RWPE1 (cell line): ENCODE measurements around the gene RPL10A.
"Not testable (repeated sequence)": the region's sequence is repeated elsewhere in the genome, so short reads cannot be mapped to it uniquely, and the experiment has no call there.

ENCODE experiments used
- CTCF ChIA-PET: fragments of 350-600 bp; sonication (Branson Sonifier 250); formaldehyde crosslinking; extraction: SDS; loops from one replicate; lab custom pipeline; 2021; lab: Yijun Ruan, JAX
- POLR2A ChIA-PET: fragments of 400-600 bp; formaldehyde crosslinking; extraction: SDS; loops from one replicate; lab custom pipeline; 2020; ENCODE audit warnings: antibody characterized with exemption; ENCODE audit not compliant: low non-redundant PET; lab: Yijun Ruan, JAX
- DNase-seq: peaks from one replicate; pipeline ENCODE4 v3.0.0; 2012; ENCODE audit warnings: low spot score
- H3K27ac ChIP-seq: fragments of 450-650 bp; 2 replicates; pipeline ENCODE4 v1.5.1; 2017
- CTCF ChIP-seq: fragments of 450-650 bp; conservative IDR thresholded peaks from 2 replicates; pipeline ENCODE4 v1.5.1; 2017; ENCODE audit warnings: low read depth, mild to moderate bottlenecking

The RPL10A gene

GRCh38 chr6:35514587-35514986, 46.4 kb downstream of the RPL10A start:
- TF ChIP-seq CTCF, result no peak
- ChIA-PET CTCF (no interaction called here), POLR2A (no interaction called here)
- H3K27ac ChIP-seq, result no peak overlapping the region
- DNase-seq, result no peak

- DNase-seq, H3K27ac ChIP-seq, POLR2A ChIA-PET: not testable (repeated sequence)
- CTCF ChIA-PET, result interaction anchor here (0.6 kb wide), 1 partner anchor 545 kb away, joined by 3 read pairs; no protein-coding TSS in a partner anchor
Measured at GRCh38 chr6:35515939-35516338, 47.7 kb downstream of the RPL10A start.

GRCh38 chr6:35516712-35517111, 48.5 kb downstream of the RPL10A start:
- no peak overlapping the region for H3K27ac ChIP-seq
- no peak for DNase-seq
- ChIA-PET CTCF (interaction anchor here (0.6 to 0.7 kb wide), 4 partner anchors 78 to 568 kb away, joined by 3 read pairs; no protein-coding TSS in a partner anchor), POLR2A (no interaction called here)
- TF ChIP-seq CTCF, result no peak

GRCh38 chr6:35517978-35518377, 49.8 kb downstream of the RPL10A start:
- CTCF ChIA-PET, result interaction anchor here (0.6 to 0.7 kb wide), 3 partner anchors 69 to 248 kb away, joined by 3 read pairs; no protein-coding TSS in a partner anchor
- H3K27ac ChIP-seq, DNase-seq: not testable (repeated sequence)
- POLR2A ChIA-PET, result interaction anchor here (0.5 kb wide), 1 partner anchor 47 kb away, joined by 3 read pairs; no protein-coding TSS in a partner anchor

GRCh38 chr6:35518566-35519312, 50.5 kb downstream of the RPL10A start:
- ChIA-PET POLR2A (interaction anchor here (0.5 kb wide), 1 partner anchor 48 kb away, joined by 3 read pairs; no protein-coding TSS in a partner anchor), CTCF (interaction anchor here (0.6 to 0.7 kb wide), 2 partner anchors 61 to 204 kb away, joined by 3 read pairs; no protein-coding TSS in a partner anchor)
- no peak for TF ChIP-seq CTCF
- H3K27ac ChIP-seq, result no peak overlapping the region
- DNase-seq, result no peak

GRCh38 chr6:35519313-35520015, 51.3 kb downstream of the RPL10A start:
- POLR2A ChIA-PET, result no interaction called here
- no peak for TF ChIP-seq CTCF
- peak overlapping the region; percentile 41 for H3K27ac ChIP-seq
- CTCF ChIA-PET, result interaction anchor here (0.6 to 1.1 kb wide), 4 partner anchors 60 to 233 kb away, joined by 3 to 4 read pairs (median 4); no protein-coding TSS in a partner anchor
- no peak for DNase-seq
